Calu3 (cell line): ENCODE data around the gene ILRUN. TPM values are rescaled to one million over a fixed set of nuclear protein-coding genes. Genes with fewer than 3 reads are reported as not detected.
A peak's percentile ranks its signal among the peaks of the same experiment; 100 is the strongest.

Experiments used
- BruUV-seq: library from RNA; stranded (reverse); fragments of 400-500 nt; replicated peaks from 2 replicates; lab custom pipeline; 2021; lab: Mats Ljungman, UMichigan
- CTCF ChIA-PET: fragments of 300-600 bp; sonication (Branson Sonifier 250); formaldehyde crosslinking; loops from one replicate; lab custom pipeline; 2022; ENCODE audit warnings: antibody characterized with exemption; lab: Charles Lee
- DNase-seq: peaks from one replicate; pipeline ENCODE4 v3.0.0; 2022
- H3K27ac Mint-ChIP-seq: one replicate; pipeline ENCODE4 v1.8.0; 2022; ENCODE audit warnings: mixed read lengths; ENCODE audit not compliant: unreplicated experiment
- H3K27me3 Mint-ChIP-seq: one replicate; pipeline ENCODE4 v1.8.0; 2022; ENCODE audit warnings: mixed read lengths; ENCODE audit not compliant: unreplicated experiment
- H3K36me3 Mint-ChIP-seq: one replicate; pipeline ENCODE4 v1.8.0; 2022; ENCODE audit warnings: mild to moderate bottlenecking, moderate library complexity, mixed read lengths; ENCODE audit not compliant: insufficient read depth, unreplicated experiment
- H3K4me1 Mint-ChIP-seq: one replicate; pipeline ENCODE4 v1.8.0; 2022; ENCODE audit warnings: mild to moderate bottlenecking, low read depth, mixed read lengths; ENCODE audit not compliant: unreplicated experiment
- H3K4me3 Mint-ChIP-seq: one replicate; pipeline ENCODE4 v1.8.0; 2022; ENCODE audit warnings: mild to moderate bottlenecking, low read depth, moderate library complexity, mixed read lengths; ENCODE audit not compliant: unreplicated experiment
- H3K9me3 Mint-ChIP-seq: one replicate; pipeline ENCODE4 v1.8.0; 2022; ENCODE audit warnings: low read depth, mixed read lengths; ENCODE audit not compliant: unreplicated experiment
- CTCF ChIP-seq: fragments of 200-600 bp; IDR thresholded peaks from one replicate; pipeline ENCODE4 v1.8.0; 2022; ENCODE audit warnings: antibody characterized with exemption; ENCODE audit not compliant: unreplicated experiment
- intact Hi-C: fragments of 100-400 bp; cut with micrococcal nuclease; formaldehyde crosslinking; loops from one replicate; pipeline ENCODE4 v1.10.0; 2022; ENCODE audit not compliant: unreplicated experiment
- total RNA-seq: library from RNA; stranded (reverse); gene quantifications from 2 replicates; pipeline ENCODE4 v1.2.3, GENCODE V29; 2022

The ILRUN gene
- total RNA-seq, 1 experiment from 2014 or later = 137 TPM

GRCh38 chr6:34667481-34668238, 28.9 kb downstream of the ILRUN start:
- no peak for DNase-seq
- no TSS peak for BruUV-seq
- Mint-ChIP-seq H3K4me1 (peaks cover 68% of the 10 kb centered on the region), H3K4me3 (no peak overlapping the region), H3K36me3 (peaks cover 5% of the 10 kb centered on the region), H3K27me3 (no peaks in the 10 kb centered on the region), H3K9me3 (no peaks in the 10 kb centered on the region), H3K27ac (peak overlapping the region; percentile 13)
- CTCF ChIA-PET = no interaction called here
- TF ChIP-seq CTCF = no peak
- intact Hi-C loops = no loop called here

- H3K4me3 Mint-ChIP-seq = no peak overlapping the region
- H3K4me1 Mint-ChIP-seq = peaks cover 48% of the 10 kb centered on the region
- no peak for TF ChIP-seq CTCF
- no TSS peak for BruUV-seq
- intact Hi-C loops = no loop called here
- no peaks in the 10 kb centered on the region for H3K36me3 Mint-ChIP-seq
- DNase-seq = no peak
- H3K9me3 Mint-ChIP-seq = no peaks in the 10 kb centered on the region
- no peaks in the 10 kb centered on the region for H3K27me3 Mint-ChIP-seq
- H3K27ac Mint-ChIP-seq = peak overlapping the region; percentile 83
- CTCF ChIA-PET = interaction anchor here (0.5 to 1.9 kb wide), 4 partner anchors 8 to 56 kb away, joined by 3 to 7 read pairs (median 4); no protein-coding TSS in a partner anchor
These were observed 31.5 kb downstream of the ILRUN start for GRCh38 chr6:34665019-34665418.

GRCh38 chr6:34664256-34664971, 32.2 kb downstream of the ILRUN start:
- Mint-ChIP-seq H3K27ac (peak overlapping the region; percentile 83), H3K4me3 (no peak overlapping the region), H3K9me3 (no peaks in the 10 kb centered on the region), H3K4me1 (peaks cover 48% of the 10 kb centered on the region), H3K27me3 (no peaks in the 10 kb centered on the region), H3K36me3 (no peaks in the 10 kb centered on the region)
- intact Hi-C loops = no loop called here
- TF ChIP-seq CTCF = no peak
- BruUV-seq = no TSS peak
- CTCF ChIA-PET = interaction anchor here (0.5 to 1.9 kb wide), 5 partner anchors 8 to 79 kb away, joined by 3 to 7 read pairs (median 5); no protein-coding TSS in a partner anchor
- no peak for DNase-seq

GRCh38 chr6:34663831-34664255, 32.7 kb downstream of the ILRUN start:
- H3K27ac Mint-ChIP-seq = peak overlapping the region; percentile 83
- H3K9me3 Mint-ChIP-seq = no peaks in the 10 kb centered on the region
- H3K4me3 Mint-ChIP-seq = peak overlapping the region; percentile 4
- no peak for DNase-seq
- H3K4me1 Mint-ChIP-seq = peaks cover 52% of the 10 kb centered on the region
- TF ChIP-seq CTCF = no peak
- H3K27me3 Mint-ChIP-seq = no peaks in the 10 kb centered on the region
- BruUV-seq = no TSS peak
- H3K36me3 Mint-ChIP-seq = no peaks in the 10 kb centered on the region
- intact Hi-C loops = no loop called here
- CTCF ChIA-PET = interaction anchor here (1.5 to 1.9 kb wide), 2 partner anchors 9 to 54 kb away, joined by 6 to 7 read pairs; no protein-coding TSS in a partner anchor
